Amygdala (tissue), 56 donors: ENCODE measurements around the gene THRA.

Experiments used
- DNase-seq, 56 donors: peaks; one replicate each; lab custom pipeline; 2025; lab: John Stamatoyannopoulos, UW

Gene THRA

DNA sequence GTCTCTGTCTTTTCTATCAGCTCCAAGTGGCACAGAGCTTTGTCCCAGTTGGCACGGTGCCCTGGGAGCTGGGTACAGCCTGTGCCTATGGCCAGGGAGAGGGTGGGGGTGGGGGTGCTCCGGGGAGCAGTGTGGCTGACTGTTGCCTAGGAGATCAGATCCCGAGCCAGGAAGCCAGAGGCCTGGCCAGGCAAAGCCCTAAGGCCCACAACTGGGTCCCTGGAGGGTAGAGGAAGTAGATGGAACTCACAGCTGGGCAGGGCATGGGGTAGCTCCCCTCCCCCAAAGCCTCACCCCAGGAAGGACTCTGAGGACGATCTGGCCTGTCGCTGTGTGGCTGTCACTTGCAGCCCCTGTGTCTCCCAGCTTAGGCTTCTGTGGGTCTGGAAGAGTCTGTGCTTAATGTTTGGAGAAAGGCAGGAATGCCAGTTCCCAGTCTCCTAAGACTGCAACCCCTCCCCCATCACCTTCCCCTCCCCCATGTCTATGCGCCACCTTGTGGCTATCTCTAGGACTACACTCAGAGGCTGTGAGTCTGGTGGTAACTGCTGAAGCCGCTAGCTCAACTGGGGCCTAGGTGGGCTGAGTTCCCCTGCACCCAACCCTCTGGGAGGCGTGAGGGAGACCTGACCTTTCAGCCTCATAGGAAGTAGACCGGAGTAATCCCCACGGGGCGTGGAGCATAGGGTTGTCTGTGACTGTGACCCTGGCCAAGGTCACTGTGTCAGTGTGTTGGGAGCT, 12.6 kb downstream of the THRA start:
- DNase-seq: peak in 54 of 56 donors; percentile 43 to 92 (median 79)

DNA sequence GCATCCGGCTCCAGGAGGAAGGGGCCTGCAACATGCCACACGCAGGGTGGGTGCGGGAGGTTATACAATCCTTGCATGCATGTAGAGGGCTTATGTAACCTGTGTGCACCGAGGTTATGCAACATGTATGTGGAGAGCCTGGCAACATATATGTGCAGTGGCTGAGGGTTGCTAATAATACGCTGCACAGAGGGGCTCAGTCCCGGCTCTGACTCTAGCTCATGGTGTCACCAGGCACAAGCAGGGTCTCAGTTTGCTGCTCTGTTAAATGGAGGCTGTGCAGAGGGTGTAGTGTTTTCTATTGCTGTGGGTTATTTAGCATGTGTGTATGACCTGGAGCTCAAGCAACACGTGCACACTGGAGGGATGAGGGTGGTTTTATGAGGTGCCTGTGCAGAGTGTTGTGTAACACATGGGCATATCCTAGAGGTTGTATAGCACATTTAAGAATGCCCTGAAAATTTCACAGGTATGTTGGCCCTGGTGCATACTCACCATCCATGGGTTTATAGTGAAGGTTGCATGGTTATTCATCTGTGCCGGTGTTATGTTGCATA, 13.3 kb downstream of the THRA start:
- DNase-seq: no peak

DNA sequence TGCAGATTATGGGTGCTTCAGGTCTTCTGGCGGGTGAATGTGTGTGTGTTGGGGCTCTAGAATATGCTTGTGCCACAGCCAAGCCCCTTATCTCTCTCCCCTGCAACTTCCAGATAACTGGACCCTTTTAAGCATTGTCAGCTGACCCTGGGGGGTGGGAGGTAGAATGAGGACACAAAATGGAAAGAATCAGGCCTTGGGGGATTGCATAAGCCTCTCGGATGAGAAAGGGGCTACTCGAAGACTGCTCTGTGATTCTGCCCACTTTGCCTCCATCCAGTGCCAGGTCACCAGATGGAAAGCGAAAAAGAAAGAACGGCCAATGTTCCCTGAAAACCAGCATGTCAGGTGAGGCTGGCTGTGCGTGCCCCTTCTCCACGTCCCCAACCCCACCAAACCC, 13.8 kb downstream of the THRA start:
- DNase-seq: no peak

DNA sequence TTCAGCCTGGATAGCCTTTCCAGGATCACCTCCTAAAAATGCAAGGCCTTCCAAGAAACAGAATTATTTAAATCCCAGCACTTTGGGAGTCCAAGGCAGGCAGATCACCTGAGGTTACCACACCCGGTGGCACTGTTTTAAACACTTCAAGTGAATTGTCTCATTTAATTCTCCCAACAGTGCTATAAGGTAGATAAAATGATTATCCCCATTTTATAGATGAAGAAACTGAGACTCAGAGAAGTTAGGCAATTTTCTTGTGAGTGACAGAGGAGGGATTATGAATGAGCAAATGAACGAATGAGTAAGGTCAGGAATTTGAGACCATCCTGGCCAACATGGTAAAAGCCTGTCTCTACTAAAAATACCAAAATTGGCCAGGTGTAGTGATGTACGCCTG, 16.8 kb downstream of the THRA start:
- DNase-seq: no peak

DNA sequence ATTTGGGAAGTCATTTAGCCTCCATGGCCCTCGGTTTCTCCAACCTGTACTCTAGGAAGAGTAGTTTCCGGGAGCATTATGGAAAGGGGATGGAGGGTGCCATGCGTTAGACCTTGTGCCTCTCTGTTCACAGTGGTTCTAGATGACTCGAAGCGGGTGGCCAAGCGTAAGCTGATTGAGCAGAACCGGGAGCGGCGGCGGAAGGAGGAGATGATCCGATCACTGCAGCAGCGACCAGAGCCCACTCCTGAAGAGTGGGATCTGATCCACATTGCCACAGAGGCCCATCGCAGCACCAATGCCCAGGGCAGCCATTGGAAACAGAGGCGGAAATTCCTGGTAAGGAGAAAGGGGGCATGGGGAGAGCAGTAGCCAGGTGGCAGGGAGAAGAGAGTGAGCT, 21.7 kb downstream of the THRA start:
- DNase-seq: no peak

DNA sequence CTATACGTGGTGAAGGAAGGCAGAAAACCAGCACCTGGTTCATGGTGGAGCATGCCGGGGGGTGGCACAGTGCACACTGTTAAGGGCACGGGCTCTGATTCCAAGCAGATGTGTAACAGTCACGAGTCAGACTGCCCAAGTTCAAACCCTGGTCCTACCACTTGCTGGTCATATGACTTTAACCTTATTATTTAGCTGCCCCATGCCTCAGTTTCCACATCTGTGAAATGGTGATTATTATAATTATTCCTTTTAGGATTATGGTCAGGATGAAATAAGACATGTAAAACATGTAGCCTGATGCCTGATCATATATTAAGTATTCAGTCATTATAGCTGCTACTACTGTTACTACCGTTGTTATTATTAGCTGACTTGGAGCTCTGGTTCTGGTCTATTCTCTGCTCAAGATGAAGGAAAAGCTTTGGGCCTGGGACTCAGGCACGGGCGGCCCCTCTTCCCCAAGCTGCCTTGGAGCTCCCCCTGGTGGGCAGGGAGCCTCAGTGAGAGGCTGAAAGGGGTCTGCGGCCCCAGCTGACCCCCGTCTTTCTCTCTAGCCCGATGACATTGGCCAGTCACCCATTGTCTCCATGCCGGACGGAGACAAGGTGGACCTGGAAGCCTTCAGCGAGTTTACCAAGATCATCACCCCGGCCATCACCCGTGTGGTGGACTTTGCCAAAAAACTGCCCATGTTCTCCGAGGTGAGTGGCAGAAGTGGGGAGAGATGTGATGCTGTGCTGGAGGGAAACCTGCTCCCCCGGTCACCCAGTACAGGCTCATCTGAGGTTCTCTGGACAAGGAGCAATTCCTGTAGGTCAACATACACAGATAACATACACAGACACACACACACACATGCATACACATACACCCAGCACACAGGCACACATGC, 23.6 kb downstream of the THRA start:
- DNase-seq: peak in 12 of 56 donors; percentile 22 to 69 (median 24)

DNA sequence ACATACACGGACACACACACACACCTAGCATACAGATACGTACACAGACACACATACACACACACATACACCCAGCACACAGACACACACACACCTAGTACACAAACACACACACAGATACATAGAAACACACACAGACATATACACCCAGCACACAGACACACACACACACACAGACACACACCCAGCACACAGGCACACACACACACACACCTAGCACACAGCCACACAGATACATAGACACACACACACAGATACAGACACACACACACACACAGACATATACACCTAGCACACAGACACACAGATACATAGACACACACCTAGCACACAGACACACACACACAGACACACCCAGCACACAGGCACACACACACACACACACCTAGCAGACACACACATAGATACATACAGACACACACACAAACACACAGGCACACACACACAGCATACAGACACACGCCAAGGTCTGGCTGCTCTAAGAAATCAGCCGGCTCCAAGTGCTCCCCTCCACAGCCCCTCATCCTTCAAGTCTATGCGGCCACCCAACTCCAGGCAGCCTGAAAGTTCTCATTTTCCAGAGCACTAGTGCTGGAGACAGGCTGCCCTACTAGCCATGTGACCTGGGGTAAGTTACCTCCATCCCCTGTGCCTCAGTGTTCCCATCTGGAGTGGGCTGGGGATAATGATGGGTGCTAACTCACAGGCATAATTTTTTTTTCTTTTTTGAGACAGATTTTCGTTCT, 24.5 kb downstream of the THRA start:
- DNase-seq: no peak

DNA sequence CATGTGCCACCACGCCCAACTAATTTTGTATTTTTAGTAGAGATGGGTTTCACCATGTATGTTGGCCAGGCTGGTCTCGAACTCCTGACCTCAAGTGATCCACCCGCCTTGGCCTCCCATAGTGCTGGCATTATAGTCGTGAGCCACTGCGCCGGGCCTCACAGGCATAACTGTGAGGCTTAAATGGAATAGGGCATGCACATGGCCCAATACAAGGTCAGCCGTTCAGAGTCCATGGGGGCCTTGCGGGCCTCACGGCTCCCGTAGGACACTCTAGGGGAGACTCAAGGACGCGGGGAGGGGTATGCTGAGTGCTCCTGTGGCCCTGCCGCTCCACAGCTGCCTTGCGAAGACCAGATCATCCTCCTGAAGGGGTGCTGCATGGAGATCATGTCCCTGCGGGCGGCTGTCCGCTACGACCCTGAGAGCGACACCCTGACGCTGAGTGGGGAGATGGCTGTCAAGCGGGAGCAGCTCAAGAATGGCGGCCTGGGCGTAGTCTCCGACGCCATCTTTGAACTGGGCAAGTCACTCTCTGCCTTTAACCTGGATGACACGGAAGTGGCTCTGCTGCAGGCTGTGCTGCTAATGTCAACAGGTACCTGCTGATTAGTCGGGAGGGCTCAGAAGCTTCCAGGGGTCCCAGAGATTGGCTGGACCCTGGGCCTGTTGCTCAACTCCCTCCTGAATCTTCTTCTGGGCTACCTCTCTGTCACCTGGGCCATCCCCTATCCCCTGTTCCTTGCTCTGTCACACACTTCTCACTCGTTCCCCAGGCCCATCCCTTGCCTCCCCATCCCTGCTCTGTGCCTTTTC, 25.3 kb downstream of the THRA start:
- DNase-seq: no peak

DNA sequence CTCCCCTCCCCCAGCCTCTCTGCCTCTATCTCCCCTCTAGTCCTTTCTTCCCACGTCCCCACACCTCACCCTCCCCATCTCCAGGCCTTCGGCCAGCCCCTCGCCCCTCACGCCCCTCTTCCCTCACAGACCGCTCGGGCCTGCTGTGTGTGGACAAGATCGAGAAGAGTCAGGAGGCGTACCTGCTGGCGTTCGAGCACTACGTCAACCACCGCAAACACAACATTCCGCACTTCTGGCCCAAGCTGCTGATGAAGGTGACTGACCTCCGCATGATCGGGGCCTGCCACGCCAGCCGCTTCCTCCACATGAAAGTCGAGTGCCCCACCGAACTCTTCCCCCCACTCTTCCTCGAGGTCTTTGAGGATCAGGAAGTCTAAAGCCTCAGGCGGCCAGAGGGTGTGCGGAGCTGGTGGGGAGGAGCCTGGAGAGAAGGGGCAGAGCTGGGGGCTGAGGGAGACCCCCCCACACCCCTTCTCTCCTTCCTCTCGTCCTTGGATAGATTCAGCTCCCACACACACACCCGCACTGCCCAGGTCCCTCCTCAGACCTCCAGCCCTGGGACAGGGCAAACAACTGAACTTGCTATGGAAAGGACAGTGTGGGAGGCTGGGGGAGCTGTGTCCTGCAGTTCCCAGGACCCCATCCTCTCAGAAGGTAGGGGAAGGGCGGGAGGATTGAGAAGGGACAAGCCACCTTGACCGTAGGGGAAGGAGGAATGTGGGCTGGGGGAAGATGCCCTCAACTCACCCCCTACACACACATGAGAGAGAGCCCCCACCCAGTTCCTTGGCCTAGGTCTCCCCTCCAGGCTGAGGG, 26.5 kb downstream of the THRA start:
- no peak for DNase-seq

DNA sequence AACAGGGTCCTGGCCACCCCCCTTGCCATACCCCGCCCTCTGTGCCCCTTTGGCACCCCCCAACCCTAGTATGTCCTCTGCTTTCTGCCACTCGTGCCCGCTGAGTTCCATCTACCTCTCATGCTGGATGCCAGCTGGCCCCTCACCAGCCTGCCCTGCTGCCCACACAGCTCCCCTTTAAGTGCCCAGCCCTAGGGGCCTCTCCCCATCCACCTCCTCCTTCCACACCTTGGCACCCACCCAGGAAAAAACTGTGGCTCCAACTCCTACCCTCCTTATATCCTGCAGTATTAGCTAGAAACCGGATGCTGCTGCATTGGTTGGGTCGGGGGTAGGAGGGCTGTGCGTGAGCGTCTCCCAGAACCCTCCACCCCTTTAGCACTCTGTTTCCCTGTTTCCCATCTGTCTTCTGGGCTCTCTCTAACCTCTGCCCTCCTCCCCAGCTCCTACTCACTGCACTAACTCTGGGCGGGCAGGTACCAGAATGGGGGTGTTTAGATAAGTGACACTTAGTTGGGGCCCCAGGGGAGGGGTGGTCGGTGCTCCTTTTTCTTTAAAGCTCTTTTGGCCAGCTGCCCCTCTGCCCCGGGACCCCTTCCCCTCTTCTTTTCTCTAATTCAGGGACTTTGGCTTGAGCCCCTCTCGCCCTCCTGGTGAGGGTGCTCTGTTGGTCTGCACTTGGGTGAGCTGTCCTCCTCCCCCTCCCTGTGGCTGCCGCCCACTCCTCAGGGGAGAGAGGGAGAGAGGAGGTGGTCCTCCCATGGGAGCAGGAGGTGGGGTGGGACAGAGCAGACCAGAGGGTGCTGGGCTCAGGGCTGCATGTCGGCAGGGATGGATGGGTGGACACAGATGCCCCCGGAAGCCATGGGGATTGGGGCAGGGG, 27.7 kb downstream of the THRA start:
- peak in 3 of 56 donors; percentile 19 to 40 (median 36) for DNase-seq

DNA sequence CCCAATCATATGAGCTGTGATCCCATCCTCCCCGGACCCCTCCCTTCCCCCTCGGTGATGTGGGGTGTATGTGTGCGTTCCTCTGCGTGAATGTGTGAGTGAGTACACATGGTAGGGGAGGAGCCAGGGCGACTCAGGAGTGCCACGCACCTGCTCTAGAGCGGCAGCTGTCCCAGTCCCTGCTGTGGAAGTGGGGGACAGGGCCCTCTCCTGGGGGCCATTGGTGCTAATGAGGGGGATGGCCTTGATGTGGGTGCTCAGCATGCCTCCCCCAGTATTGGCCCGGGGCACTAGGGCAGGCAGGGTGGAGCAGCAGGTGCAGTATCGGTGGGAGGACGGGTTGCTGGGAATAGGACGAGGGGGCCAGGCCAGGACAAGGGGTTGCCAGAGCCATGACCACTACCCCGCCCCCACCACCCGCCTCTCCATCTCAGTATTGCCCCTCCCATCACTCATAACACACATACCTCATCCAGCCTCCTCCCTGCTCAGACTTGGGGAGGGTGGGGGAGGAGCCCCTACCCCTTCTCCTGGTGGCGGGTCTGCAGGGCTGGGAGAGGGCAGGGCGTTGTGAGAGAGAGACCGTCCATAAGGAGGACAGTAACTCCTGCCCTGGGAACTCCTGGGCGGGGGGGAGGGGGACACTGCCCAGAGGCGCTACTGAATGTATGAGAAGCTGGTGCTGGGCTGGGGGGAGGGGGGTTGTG, 29.1 kb downstream of the THRA start:
- peak in 6 of 56 donors; percentile 29 to 66 (median 48) for DNase-seq

DNA sequence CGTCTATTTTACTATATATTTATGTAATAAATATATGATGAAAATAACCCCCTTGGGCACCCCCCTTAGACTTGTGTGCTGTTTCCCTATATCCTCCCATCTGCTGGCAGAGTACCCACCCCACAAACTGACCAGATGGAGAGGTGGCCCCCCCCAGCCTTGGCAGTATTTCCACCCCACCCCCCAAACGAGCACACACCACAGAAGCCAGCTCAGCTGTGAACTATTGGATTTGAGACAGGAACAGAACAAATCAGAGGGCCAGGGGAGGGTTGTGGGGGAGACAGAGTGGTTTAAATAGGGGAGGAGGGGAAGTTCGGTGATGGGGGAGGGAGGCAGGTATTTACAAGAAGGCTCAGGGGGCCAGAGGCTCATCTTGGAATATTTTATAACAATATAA, 29.8 kb downstream of the THRA start:
- DNase-seq: peak in 40 of 56 donors; percentile 31 to 84 (median 59)

DNA sequence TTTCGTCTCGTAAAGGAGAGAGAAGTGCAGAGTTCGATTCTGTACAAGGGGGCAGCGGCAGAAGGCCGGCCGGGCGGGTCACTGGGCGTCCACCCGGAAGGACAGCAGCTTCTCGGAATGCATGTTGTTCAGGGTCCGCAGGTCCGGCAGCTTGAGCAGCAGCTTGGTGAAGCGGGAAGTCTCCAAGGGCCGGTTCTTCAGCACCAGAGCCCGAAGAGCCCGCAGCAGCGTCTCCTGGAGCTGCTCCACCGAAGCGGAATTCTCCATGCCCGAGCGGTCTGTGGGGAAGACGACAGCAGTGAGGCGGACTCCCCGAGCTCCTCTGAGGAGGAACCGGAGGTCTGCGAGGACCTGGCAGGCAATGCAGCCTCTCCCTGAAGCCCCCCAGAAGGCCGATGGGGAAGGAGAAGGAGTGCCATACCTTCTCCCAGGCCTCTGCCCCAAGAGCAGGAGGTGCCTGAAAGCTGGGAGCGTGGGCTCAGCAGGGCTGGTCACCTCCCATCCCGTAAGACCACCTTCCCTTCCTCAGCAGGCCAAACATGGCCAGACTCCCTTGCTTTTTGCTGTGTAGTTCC, 30.3 kb downstream of the THRA start:
- DNase-seq: peak in 8 of 56 donors; percentile 28 to 57 (median 39)

DNA sequence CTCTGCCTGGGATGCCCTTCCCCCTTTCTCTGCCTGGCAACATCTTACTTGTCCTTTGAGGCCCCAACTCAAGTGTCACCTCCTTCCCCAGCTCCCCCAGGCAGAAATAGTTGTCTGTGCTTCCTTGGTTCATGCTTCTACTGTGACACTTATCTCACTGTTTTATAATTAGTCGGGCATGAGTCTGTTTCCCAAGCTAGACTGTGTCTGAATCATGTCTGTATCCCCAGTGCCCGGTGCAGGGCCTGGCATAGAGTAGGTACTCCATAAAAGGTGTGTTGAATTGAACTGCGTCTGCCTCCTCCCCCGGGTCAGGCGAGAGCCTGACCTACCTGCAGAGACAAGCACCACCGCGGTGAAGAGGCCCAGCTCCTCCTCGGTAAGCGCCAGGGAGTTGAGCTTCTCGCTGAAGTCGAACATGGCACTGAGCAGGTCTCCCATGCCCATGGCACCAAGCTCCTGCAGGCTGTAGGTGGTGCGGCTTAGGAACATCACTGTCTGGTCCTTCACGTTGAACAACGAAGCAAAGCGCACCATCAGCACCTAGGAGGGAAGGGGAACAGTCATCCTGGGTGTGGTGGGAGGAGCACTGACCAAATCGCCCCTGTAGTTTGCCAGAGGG, 30.9 kb downstream of the THRA start:
- peak in 1 of 56 donors; percentile 63 for DNase-seq

DNA sequence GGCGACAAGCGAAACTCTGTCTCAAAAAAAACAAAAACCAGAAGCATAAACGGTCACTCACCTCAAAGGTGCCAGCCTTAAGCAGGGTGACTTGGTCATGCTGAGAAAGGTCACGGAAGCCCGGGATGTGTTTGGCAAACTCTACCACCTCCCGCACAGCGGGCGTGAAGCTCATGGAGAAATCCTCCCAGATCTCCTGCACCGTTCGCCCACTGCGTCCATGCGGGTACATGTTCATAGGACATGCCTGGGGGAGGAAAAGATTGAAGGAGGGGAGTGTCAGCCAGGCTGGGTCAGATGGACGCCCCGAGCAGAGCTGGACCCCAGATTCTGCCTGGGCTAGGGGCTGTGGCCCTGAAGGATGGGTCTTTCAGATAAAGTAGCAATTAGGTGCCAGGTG, 32.1 kb downstream of the THRA start:
- DNase-seq: no peak

DNA sequence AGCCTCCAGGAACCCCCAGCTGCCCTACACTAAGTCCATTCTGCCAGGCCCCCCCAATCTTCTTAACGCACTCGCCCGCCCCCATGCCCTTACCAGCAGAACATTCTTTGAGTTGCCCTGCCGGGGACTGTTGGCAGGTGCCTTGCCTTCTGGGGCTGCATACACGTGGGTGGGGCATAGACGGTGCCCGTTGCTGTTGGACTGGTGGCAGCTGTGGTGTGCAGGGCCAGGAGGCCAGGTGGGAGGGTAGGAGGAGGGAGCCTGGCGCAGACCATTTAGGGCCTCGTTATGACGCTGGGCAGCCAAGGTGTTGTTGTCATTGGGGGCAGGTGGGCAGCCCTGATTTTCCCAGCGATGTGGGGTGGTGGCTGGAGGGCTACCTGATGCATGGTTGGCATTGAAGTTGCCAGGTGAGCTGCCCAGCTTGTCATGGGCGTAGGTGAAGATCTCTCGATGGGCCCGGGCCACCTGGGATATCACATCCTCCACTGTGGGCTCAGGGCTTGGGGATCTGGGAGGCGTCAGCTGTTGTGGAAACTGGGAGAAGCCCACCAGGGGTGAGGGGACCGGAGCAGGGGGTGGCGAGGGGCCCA, 32.7 kb downstream of the THRA start:
- peak in 3 of 56 donors; percentile 26 to 30 (median 28) for DNase-seq
